PC-3 (cell line): Measurements from ENCODE around the gene LRCH1. TPM values are rescaled to one million over a fixed set of nuclear protein-coding genes. Genes with fewer than 3 reads are reported as not detected.
A peak's percentile ranks its signal among the peaks of the same experiment; 100 is the strongest.

ENCODE experiments used
- ATAC-seq: fragments of 200-7000 bp; cut with Tn5 transposase; 2 replicates; pipeline ENCODE4 v1.9.1; 2020; ENCODE audit warnings: mild to moderate bottlenecking, moderate library complexity
- BruUV-seq: library from RNA; stranded (reverse); fragments of 400-500 nt; replicated peaks from 2 replicates; lab custom pipeline; 2021; lab: Mats Ljungman, UMichigan
- CTCF ChIA-PET: fragments of 300-600 bp; sonication (Branson Sonifier 250); formaldehyde crosslinking; loops from one replicate; lab custom pipeline; 2022; ENCODE audit warnings: antibody characterized with exemption; lab: Charles Lee
- POLR2A ChIA-PET: fragments of 300-600 bp; sonication (Branson Sonifier 250); formaldehyde crosslinking; loops from one replicate; lab custom pipeline; 2022; ENCODE audit warnings: antibody characterized with exemption; ENCODE audit not compliant: unreplicated experiment; lab: Charles Lee
- DNase-seq: peaks from one replicate; pipeline ENCODE4 v3.0.0-alpha.2; 2015
- H2AFZ ChIP-seq: fragments of 300-600 bp; sonication (generic); 2 replicates; pipeline ENCODE4 v1.6.0; 2016; ENCODE audit warnings: antibody characterized with exemption, low read length
- H3F3A ChIP-seq: fragments of 300-600 bp; sonication (generic); one replicate; pipeline ENCODE4 v1.6.0; 2017; ENCODE audit warnings: antibody characterized with exemption, low read length, control low read depth, mild to moderate bottlenecking; ENCODE audit not compliant: unreplicated experiment
- H3K27ac ChIP-seq: fragments of 300-600 bp; sonication (generic); 2 replicates; pipeline ENCODE4 v1.5.1; 2016; ENCODE audit warnings: mild to moderate bottlenecking, low read length
- H3K27me3 ChIP-seq: fragments of 300-600 bp; sonication (generic); 2 replicates; pipeline ENCODE4 v1.6.1; 2016; ENCODE audit warnings: low read length, mixed read lengths
- H3K36me3 ChIP-seq: fragments of 300-600 bp; sonication (generic); 2 replicates; pipeline ENCODE4 v1.6.1; 2016; ENCODE audit warnings: low read depth, mixed run types, low read length, mixed read lengths
- H3K4me1 ChIP-seq: fragments of 300-600 bp; sonication (generic); 2 replicates; pipeline ENCODE4 v1.5.1; 2016; ENCODE audit warnings: low read length; ENCODE audit not compliant: insufficient read depth
- H3K4me2 ChIP-seq: fragments of 300-600 bp; sonication (generic); 2 replicates; pipeline ENCODE4 v1.6.0; 2016; ENCODE audit warnings: low read length
- H3K4me3 ChIP-seq: fragments of 300-600 bp; sonication (generic); 2 replicates; pipeline ENCODE4 v1.5.1; 2016; ENCODE audit warnings: mild to moderate bottlenecking, low read length, mixed read lengths
- H3K79me2 ChIP-seq: fragments of 300-600 bp; sonication (generic); 2 replicates; pipeline ENCODE4 v1.6.1; 2017; ENCODE audit warnings: low read length, mixed read lengths
- H3K9ac ChIP-seq: fragments of 300-600 bp; sonication (generic); 2 replicates; pipeline ENCODE4 v1.6.0; 2016; ENCODE audit warnings: mild to moderate bottlenecking, low read length
- H3K9me2 ChIP-seq: fragments of 300-600 bp; sonication (generic); replicated peaks from 2 replicates; pipeline ENCODE4 v1.6.1; 2016; ENCODE audit warnings: mixed run types, low read length, mixed read lengths
- H3K9me3 ChIP-seq: fragments of 300-600 bp; sonication (generic); 2 replicates; pipeline ENCODE4 v1.6.1; 2016; ENCODE audit warnings: low read length, mixed read lengths
- H4K20me1 ChIP-seq: fragments of 300-600 bp; sonication (generic); 2 replicates; pipeline ENCODE4 v1.6.1; 2016; ENCODE audit warnings: low read length, mixed read lengths
- CTCF ChIP-seq: fragments of 300-600 bp; sonication (generic); conservative IDR thresholded peaks from 2 replicates; pipeline ENCODE4 v1.5.1; 2017; ENCODE audit warnings: antibody characterized with exemption, low read depth, mild to moderate bottlenecking, low read length
- EZH2 ChIP-seq: fragments of 300-600 bp; sonication (generic); IDR thresholded peaks from one replicate; pipeline ENCODE4 v1.6.1; 2017; ENCODE audit warnings: antibody characterized with exemption, mild to moderate bottlenecking, low read length; ENCODE audit not compliant: unreplicated experiment
- EZH2phosphoT487 ChIP-seq: fragments of 300-600 bp; sonication (generic); IDR thresholded peaks from 2 replicates; pipeline ENCODE4 v1.6.1; 2018; ENCODE audit warnings: mild to moderate bottlenecking, antibody characterized with exemption, low read length, borderline replicate concordance
- intact Hi-C: fragments of 100-400 bp; cut with micrococcal nuclease; formaldehyde crosslinking; loops from 2 replicates; pipeline ENCODE4 v1.9.0; 2023
- total RNA-seq: library from RNA; depleted of rRNA; stranded (reverse); fragments of >200 nt; gene quantifications from 2 replicates; pipeline ENCODE4 v1.2.3, GENCODE V29; 2014

Gene LRCH1
- total RNA-seq, 1 experiment from 2014 or later = 4.3 TPM

- ATAC-seq = peak; percentile 78
- peak; percentile 46 for DNase-seq
- H3K4me1 ChIP-seq = peaks cover 26% of the 10 kb centered on the region
Observed at GRCh38 chr13:46756977-46757376, 204.0 kb downstream of the LRCH1 start.

DNA sequence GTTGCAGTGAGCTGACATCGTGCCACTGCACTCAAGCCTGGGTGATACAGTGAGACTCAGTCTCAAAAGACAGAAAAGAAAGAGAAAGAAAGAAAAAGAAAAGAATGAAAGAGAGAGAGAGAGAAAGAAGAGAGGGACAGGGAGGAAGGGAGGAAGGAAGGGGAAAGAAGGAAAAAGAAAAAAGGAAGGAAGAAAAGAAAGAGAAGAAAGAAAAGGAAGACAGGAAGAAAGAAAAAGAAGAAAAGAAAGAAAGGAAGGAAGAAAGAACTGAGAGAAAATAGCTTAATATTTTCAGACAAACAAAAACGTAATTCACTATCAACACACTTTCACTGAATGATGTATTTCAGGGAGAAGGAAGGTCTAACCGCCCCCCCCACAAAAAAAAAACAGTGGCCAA, 204.7 kb downstream of the LRCH1 start:
- no peaks in the 10 kb centered on the region for H3K9me2 ChIP-seq
- BruUV-seq = no TSS peak
- TF ChIP-seq EZH2phosphoT487 (no peak), EZH2 (no peak), CTCF (no peak)
- DNase-seq (no peak), ATAC-seq (no peak)
- H3K36me3 ChIP-seq = no peaks in the 10 kb centered on the region
- H3K4me3 ChIP-seq = no peak overlapping the region
- no peaks in the 10 kb centered on the region for H3K9me3 ChIP-seq
- CTCF ChIA-PET = interaction anchor here (0.7 kb wide), 1 partner anchor 67 kb away, joined by 5 read pairs; no protein-coding TSS in a partner anchor
- H3K79me2 ChIP-seq = no peaks in the 10 kb centered on the region
- no peak overlapping the region for H2AFZ ChIP-seq
- POLR2A ChIA-PET = no interaction called here
- H3F3A ChIP-seq = no peaks in the 10 kb centered on the region
- no peak overlapping the region for H3K4me2 ChIP-seq
- peak overlapping the region; percentile 19; the same call in 1 of the 2 replicates for H3K9ac ChIP-seq
- no peaks in the 10 kb centered on the region for H4K20me1 ChIP-seq
- intact Hi-C loops = no loop called here
- no peak overlapping the region for H3K27ac ChIP-seq
- peaks cover 31% of the 10 kb centered on the region for H3K4me1 ChIP-seq
- no peaks in the 10 kb centered on the region for H3K27me3 ChIP-seq

More at GRCh38 chr13:46756977-46757376, 204.0 kb downstream of the LRCH1 start:
- no peak overlapping the region for H2AFZ ChIP-seq
- no TSS peak for BruUV-seq
- H3K9ac ChIP-seq = peak overlapping the region; percentile 19; the same call in 1 of the 2 replicates
- H3K27ac ChIP-seq = peak overlapping the region; percentile 44
- no peaks in the 10 kb centered on the region for H3K36me3 ChIP-seq
- TF ChIP-seq EZH2 (no peak), EZH2phosphoT487 (no peak), CTCF (no peak)
- H3K79me2 ChIP-seq = no peaks in the 10 kb centered on the region
- intact Hi-C loops = no loop called here
- H3K4me3 ChIP-seq = no peak overlapping the region
- no peaks in the 10 kb centered on the region for H4K20me1 ChIP-seq
- no peaks in the 10 kb centered on the region for H3F3A ChIP-seq
- H3K9me2 ChIP-seq = no peaks in the 10 kb centered on the region
- no peaks in the 10 kb centered on the region for H3K27me3 ChIP-seq
- H3K4me2 ChIP-seq = peak overlapping the region; percentile 25; the same call in 1 of the 2 replicates
- ChIA-PET POLR2A (interaction anchor here (0.6 kb wide), 1 partner anchor 23 kb away, joined by 4 read pairs; no protein-coding TSS in a partner anchor), CTCF (no interaction called here)
- H3K9me3 ChIP-seq = no peaks in the 10 kb centered on the region

GRCh38 chr13:46759846-46760245, 206.9 kb downstream of the LRCH1 start:
- Histone ChIP-seq H3K9ac (no peak overlapping the region), H4K20me1 (no peaks in the 10 kb centered on the region), H3K79me2 (no peaks in the 10 kb centered on the region), H3K4me3 (no peak overlapping the region), H3K27ac (peak overlapping the region; percentile 16; the same call in 1 of the 2 replicates), H2AFZ (peak overlapping the region; percentile 45; the same call in 1 of the 2 replicates), H3K9me2 (no peaks in the 10 kb centered on the region), H3K4me1 (peaks cover 36% of the 10 kb centered on the region), H3K36me3 (no peaks in the 10 kb centered on the region), H3K4me2 (no peak overlapping the region; the same call in 1 of the 2 replicates), H3F3A (no peaks in the 10 kb centered on the region), H3K9me3 (no peaks in the 10 kb centered on the region), H3K27me3 (no peaks in the 10 kb centered on the region)
- peak; percentile 52 for ATAC-seq
- CTCF ChIA-PET = no interaction called here
- no TSS peak for BruUV-seq
- intact Hi-C loops = loop anchor here (10.0 kb wide), 1 partner anchor 1015 kb away; no protein-coding TSS in a partner anchor
- TF ChIP-seq EZH2phosphoT487 = no peak
- no peak for TF ChIP-seq EZH2
- no peak for TF ChIP-seq CTCF
- POLR2A ChIA-PET = no interaction called here
- peak; percentile 33 for DNase-seq
